SK-N-SH treated with all-trans-retinoic acid at 6 μM for 48 hours (cell line): Measurements from ENCODE around the gene SMARCAL1.

Source experiments
- ATAC-seq: fragments of 200-7000 bp; cut with Tn5 transposase; 3 replicates; pipeline ENCODE4 v1.9.1; 2020; ENCODE audit warnings: mild to moderate bottlenecking, moderate library complexity
- ARNTL ChIP-seq: fragments of 450-650 bp; formaldehyde crosslinking; IDR thresholded peaks from 2 replicates; pipeline ENCODE4 v1.5.0; 2020; ENCODE audit warnings: low read depth, mild to moderate bottlenecking, moderate library complexity, borderline replicate concordance
- BACH2 ChIP-seq: fragments of 250-450 bp; sonication (Bioruptor Pico); IDR thresholded peaks from 2 replicates; pipeline ENCODE4 v1.9.0; 2021; ENCODE audit warnings: mild to moderate bottlenecking, borderline replicate concordance
- CSDC2 ChIP-seq: fragments of 250-450 bp; sonication (Bioruptor Pico); IDR thresholded peaks from 2 replicates; pipeline ENCODE4 v1.5.0; 2020; ENCODE audit warnings: mild to moderate bottlenecking, moderate library complexity
- ESRRG ChIP-seq: fragments of 250-450 bp; sonication (Bioruptor Pico); IDR thresholded peaks from 2 replicates; pipeline ENCODE4 v1.6.1; 2021; ENCODE audit warnings: mild to moderate bottlenecking
- GLIS3 ChIP-seq: fragments of 250-450 bp; sonication (Bioruptor Pico); IDR thresholded peaks from 2 replicates; pipeline ENCODE4 v1.5.0; 2020; ENCODE audit warnings: mild to moderate bottlenecking, moderate library complexity
- ISL1 ChIP-seq: fragments of 250-450 bp; sonication (Bioruptor Pico); IDR thresholded peaks from 2 replicates; pipeline ENCODE4 v2.1.2; 2022; ENCODE audit warnings: mild to moderate bottlenecking, moderate library complexity
- OSR1 ChIP-seq: fragments of 250-450 bp; sonication (Bioruptor Pico); IDR thresholded peaks from 2 replicates; pipeline ENCODE4 v1.8.0; 2022; ENCODE audit warnings: moderate library complexity, mild to moderate bottlenecking, inconsistent platforms
- PATZ1 ChIP-seq: fragments of 250-450 bp; sonication (Bioruptor Pico); IDR thresholded peaks from 2 replicates; pipeline ENCODE4 v1.8.0; 2020; ENCODE audit warnings: mild to moderate bottlenecking, moderate library complexity, borderline replicate concordance
- POU6F1 ChIP-seq: fragments of 250-450 bp; sonication (Bioruptor Pico); IDR thresholded peaks from 2 replicates; pipeline ENCODE4 v1.8.0; 2021; ENCODE audit warnings: low read depth, mild to moderate bottlenecking, moderate library complexity, borderline replicate concordance
- PPARA ChIP-seq: fragments of 250-450 bp; sonication (Bioruptor Pico); IDR thresholded peaks from 2 replicates; pipeline ENCODE4 v1.5.0; 2020; ENCODE audit warnings: mild to moderate bottlenecking, borderline replicate concordance
- SNAI2 ChIP-seq: fragments of 250-450 bp; sonication (Bioruptor Pico); IDR thresholded peaks from 2 replicates; pipeline ENCODE4 v1.5.0; 2020; ENCODE audit warnings: mild to moderate bottlenecking, moderate library complexity
- TCF4 ChIP-seq: fragments of 250-450 bp; sonication (Bioruptor Pico); IDR thresholded peaks from 2 replicates; pipeline ENCODE4 v1.8.0; 2021; ENCODE audit warnings: mild to moderate bottlenecking, moderate library complexity, borderline replicate concordance
- TOX ChIP-seq: fragments of 250-450 bp; sonication (Bioruptor Pico); IDR thresholded peaks from 2 replicates; pipeline ENCODE4 v1.8.0; 2021; ENCODE audit warnings: mild to moderate bottlenecking, moderate library complexity, borderline replicate concordance
- TSHZ2 ChIP-seq: fragments of 250-450 bp; sonication (Bioruptor Pico); IDR thresholded peaks from 2 replicates; pipeline ENCODE4 v1.5.0; 2020; ENCODE audit warnings: mild to moderate bottlenecking, moderate library complexity
- ZC3H10 ChIP-seq: fragments of 250-450 bp; sonication (Bioruptor Pico); IDR thresholded peaks from 2 replicates; pipeline ENCODE4 v1.5.1; 2021; ENCODE audit warnings: mild to moderate bottlenecking, moderate library complexity
- ZFP3 ChIP-seq: fragments of 250-450 bp; sonication (Bioruptor Pico); IDR thresholded peaks from 2 replicates; pipeline ENCODE4 v1.5.0; 2020; ENCODE audit warnings: mild to moderate bottlenecking, moderate library complexity
- ZFP30 ChIP-seq: fragments of 450-650 bp; formaldehyde crosslinking; IDR thresholded peaks from 2 replicates; pipeline ENCODE4 v1.5.0; 2022; ENCODE audit warnings: mild to moderate bottlenecking, moderate library complexity
- ZNF565 ChIP-seq: fragments of 450-650 bp; formaldehyde crosslinking; conservative IDR thresholded peaks from 2 replicates; pipeline ENCODE4 v1.5.0; 2020; ENCODE audit warnings: low read depth, mild to moderate bottlenecking, moderate library complexity
- ZNF8 ChIP-seq: fragments of 450-650 bp; formaldehyde crosslinking; IDR thresholded peaks from 2 replicates; pipeline ENCODE4 v1.5.0; 2020; ENCODE audit warnings: mild to moderate bottlenecking, moderate library complexity
- TF ChIP-seq, protein P1 (sequence below): fragments of 250-450 bp; sonication (Bioruptor Pico); IDR thresholded peaks from 2 replicates; pipeline ENCODE4 v1.5.1; 2020; ENCODE audit warnings: low read depth, mild to moderate bottlenecking, moderate library complexity
- TF ChIP-seq, protein P2 (sequence below): fragments of 250-450 bp; sonication (Bioruptor Pico); IDR thresholded peaks from 2 replicates; pipeline ENCODE4 v1.5.1; 2021; ENCODE audit warnings: mild to moderate bottlenecking, moderate library complexity

SMARCAL1 gene

DNA sequence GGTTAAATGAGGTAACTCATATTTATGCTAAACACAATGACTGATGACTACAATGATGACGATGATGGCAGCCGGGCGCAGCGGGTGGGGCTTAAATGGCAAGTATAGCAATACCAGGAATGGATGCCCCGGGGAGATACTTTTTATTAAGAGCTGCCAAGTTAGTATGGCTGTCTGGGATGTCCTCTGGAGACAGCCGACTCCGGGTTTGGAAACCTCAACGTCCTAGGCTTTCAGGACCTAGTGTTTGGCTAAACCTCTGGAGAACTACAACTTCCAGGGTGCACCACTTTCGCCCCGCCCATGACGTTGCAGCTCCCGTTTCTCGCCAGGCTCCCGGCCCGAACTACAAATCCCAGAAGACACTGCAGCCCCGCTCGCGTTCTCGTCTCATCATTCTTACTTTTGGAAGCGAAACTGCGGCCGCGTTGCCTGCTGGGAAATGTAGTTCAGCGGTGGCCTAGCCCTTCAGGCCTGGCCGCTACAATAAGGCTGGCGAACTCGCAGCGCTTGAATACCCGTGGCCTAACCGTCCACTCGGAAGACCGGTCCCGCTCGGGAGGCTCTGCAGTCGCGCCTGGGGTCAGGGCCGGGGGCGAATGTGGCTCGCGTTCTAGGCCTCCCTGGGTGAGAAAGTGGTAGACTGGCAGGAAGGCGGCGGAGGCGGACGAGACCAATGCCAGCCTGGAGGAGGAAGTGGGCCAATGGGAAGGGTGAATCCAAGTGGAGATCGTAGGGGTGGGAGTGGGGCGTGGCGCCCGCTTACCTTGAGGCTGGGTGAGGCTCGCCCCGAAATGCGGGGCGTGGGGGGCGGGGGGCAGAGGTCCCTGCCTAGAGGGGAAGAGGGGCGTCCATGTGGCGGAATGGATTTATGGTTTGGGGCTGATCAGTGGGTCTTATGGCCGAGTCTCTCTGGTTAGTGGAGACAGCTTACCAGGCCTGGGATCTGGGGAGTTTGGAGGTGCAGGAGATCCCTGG lies at the start of gene SMARCAL1:
TSS of gene SMARCAL1 (plus strand) at position 463 of the 978 bp plus-strand sequence. CDS start 2,221 bp downstream, outside the sequence.
- peak; percentile 62 for TF ChIP-seq TSHZ2 (CRISPR knock-in tag)
- no peak for TF ChIP-seq ZC3H10 (CRISPR knock-in tag)
- ATAC-seq, result peak; percentile 95

- TF ChIP-seq PATZ1 (CRISPR knock-in tag) (no peak), ESRRG (CRISPR knock-in tag) (no peak), ARNTL (no peak)
- ATAC-seq, result peak; percentile 86
These were observed 49.6 kb upstream of the SMARCAL1 start for GRCh38 chr2:216362730-216363129.

- ATAC-seq, result no peak; the same call in 2 of the 3 replicates
- TF ChIP-seq, protein P1, sequence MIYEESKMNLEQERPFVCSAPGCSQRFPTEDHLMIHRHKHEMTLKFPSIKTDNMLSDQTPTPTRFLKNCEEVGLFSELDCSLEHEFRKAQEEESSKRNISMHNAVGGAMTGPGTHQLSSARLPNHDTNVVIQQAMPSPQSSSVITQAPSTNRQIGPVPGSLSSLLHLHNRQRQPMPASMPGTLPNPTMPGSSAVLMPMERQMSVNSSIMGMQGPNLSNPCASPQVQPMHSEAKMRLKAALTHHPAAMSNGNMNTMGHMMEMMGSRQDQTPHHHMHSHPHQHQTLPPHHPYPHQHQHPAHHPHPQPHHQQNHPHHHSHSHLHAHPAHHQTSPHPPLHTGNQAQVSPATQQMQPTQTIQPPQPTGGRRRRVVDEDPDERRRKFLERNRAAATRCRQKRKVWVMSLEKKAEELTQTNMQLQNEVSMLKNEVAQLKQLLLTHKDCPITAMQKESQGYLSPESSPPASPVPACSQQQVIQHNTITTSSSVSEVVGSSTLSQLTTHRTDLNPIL (CRISPR knock-in tag), result no peak
- TF ChIP-seq TOX (CRISPR knock-in tag), result no peak
- TF ChIP-seq ZFP3, result no peak
- no peak for TF ChIP-seq PPARA (CRISPR knock-in tag)
- no peak for TF ChIP-seq ESRRG (CRISPR knock-in tag)
- TF ChIP-seq CSDC2 (CRISPR knock-in tag), result no peak
- no peak for TF ChIP-seq ZC3H10 (CRISPR knock-in tag)
- TF ChIP-seq PATZ1 (CRISPR knock-in tag), result no peak
- no peak for TF ChIP-seq ZFP30 (CRISPR knock-in tag)
- no peak for TF ChIP-seq TCF4 (CRISPR knock-in tag)
- no peak for TF ChIP-seq BACH2 (CRISPR knock-in tag)
- TF ChIP-seq ZNF8 (CRISPR knock-in tag), result no peak
- TF ChIP-seq ISL1 (CRISPR knock-in tag), result no peak
- TF ChIP-seq, protein P2, sequence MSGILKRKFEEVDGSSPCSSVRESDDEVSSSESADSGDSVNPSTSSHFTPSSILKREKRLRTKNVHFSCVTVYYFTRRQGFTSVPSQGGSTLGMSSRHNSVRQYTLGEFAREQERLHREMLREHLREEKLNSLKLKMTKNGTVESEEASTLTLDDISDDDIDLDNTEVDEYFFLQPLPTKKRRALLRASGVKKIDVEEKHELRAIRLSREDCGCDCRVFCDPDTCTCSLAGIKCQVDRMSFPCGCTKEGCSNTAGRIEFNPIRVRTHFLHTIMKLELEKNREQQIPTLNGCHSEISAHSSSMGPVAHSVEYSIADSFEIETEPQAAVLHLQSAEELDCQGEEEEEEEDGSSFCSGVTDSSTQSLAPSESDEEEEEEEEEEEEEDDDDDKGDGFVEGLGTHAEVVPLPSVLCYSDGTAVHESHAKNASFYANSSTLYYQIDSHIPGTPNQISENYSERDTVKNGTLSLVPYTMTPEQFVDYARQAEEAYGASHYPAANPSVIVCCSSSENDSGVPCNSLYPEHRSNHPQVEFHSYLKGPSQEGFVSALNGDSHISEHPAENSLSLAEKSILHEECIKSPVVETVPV, result no peak
- no peak for TF ChIP-seq SNAI2
- TF ChIP-seq ZNF565 (CRISPR knock-in tag), result no peak
- TF ChIP-seq POU6F1 (CRISPR knock-in tag), result no peak
- no peak for TF ChIP-seq OSR1 (CRISPR knock-in tag)
- no peak for TF ChIP-seq GLIS3
These were observed 49.1 kb upstream of the SMARCAL1 start for GRCh38 chr2:216363221-216363620.
